Renal cortex interstitium (tissue), 15 donors: Measurements from ENCODE around the gene REELD1. TPM values are rescaled to one million over a fixed set of nuclear protein-coding genes. Genes with fewer than 3 reads are reported as not detected.

Experiments
- DNase-seq, 11 donors: peaks; one replicate each; pipeline ENCODE4 v3.0.0-alpha.2; 2013; ENCODE audit warnings: low read depth in 9 of 11, low spot score in 4 of 11; ENCODE audit errors: extremely low read depth in 1 of 11
- long read RNA-seq, 16 experiments: transcript quantifications; one replicate each; lab custom pipeline, GENCODE V29; 2026
- polyA plus RNA-seq, 3 donors: library from polyadenylated mRNA; unstranded; fragments of 120-200 nt; gene quantifications; one replicate each; pipeline ENCODE4 v1.2.1, GENCODE V29; 2013; ENCODE audit not compliant: insufficient read length in 3 of 3

The REELD1 gene
- polyA plus RNA-seq = under 1 TPM; 0.22 to 0.98 (median 0.39) TPM
- long read RNA-seq, donor 1 = 0 reads
- long read RNA-seq, donor 2 = 0 reads
- long read RNA-seq, donor 3 = 0 reads
- long read RNA-seq, donor 4 = 0 reads
- long read RNA-seq, donor 5 = 0 reads
- long read RNA-seq, donor 6 = 0 reads
- long read RNA-seq, donor 7 = 0 reads
- long read RNA-seq, donor 8 = 0 reads
- long read RNA-seq, donor 9 = 0 reads
- long read RNA-seq, donor 10 = 0 reads
- long read RNA-seq, donor 11 = 0 reads
- long read RNA-seq, donor 12 = 0 reads
- long read RNA-seq, donor 13 = 0 reads
- long read RNA-seq, donor 14 = 0 reads
- long read RNA-seq, donor 15 = 0 reads
- long read RNA-seq, donor 16 = 0 reads

- DNase-seq = no peak
Observed at GRCh38 chr4:146214238-146214637, at the start of gene REELD1. Gene REELD1 (plus strand): TSS chr4:146214538. CDS start chr4:146216953, 2,415 bp downstream.

GRCh38 chr4:146165221-146165620, 49.1 kb upstream of the REELD1 start:
- DNase-seq = no peak

- DNase-seq = no peak
Observed at GRCh38 chr4:146165840-146166239, 48.5 kb upstream of the REELD1 start.

GRCh38 chr4:146170149-146170548, 44.2 kb upstream of the REELD1 start:
- no peak for DNase-seq

- peak; percentile 70 to 88 (median 79) for DNase-seq
Observed at GRCh38 chr4:146175541-146176453, 38.5 kb upstream of the REELD1 start, which contains the start of gene LSM6. Gene LSM6 (plus strand): TSS chr4:146175718. CDS start chr4:146182922, 7,204 bp downstream.

GRCh38 chr4:146176891-146177290, 37.4 kb upstream of the REELD1 start:
- no peak for DNase-seq

GRCh38 chr4:146178126-146178525, 36.2 kb upstream of the REELD1 start:
- DNase-seq = no peak

GRCh38 chr4:146179784-146180370, 34.5 kb upstream of the REELD1 start:
- DNase-seq = no peak

- DNase-seq = no peak
Observed at GRCh38 chr4:146182443-146182842, 31.9 kb upstream of the REELD1 start.

GRCh38 chr4:146183209-146183608, 31.1 kb upstream of the REELD1 start:
- no peak for DNase-seq

GRCh38 chr4:146186041-146186440, 28.3 kb upstream of the REELD1 start:
- no peak for DNase-seq

- DNase-seq = no peak
Observed at GRCh38 chr4:146186596-146186995, 27.7 kb upstream of the REELD1 start.

GRCh38 chr4:146190456-146190855, 23.9 kb upstream of the REELD1 start:
- DNase-seq = no peak

- DNase-seq = no peak
Observed at GRCh38 chr4:146191766-146192458, 22.4 kb upstream of the REELD1 start.

- no peak for DNase-seq
Observed at GRCh38 chr4:146193628-146194027, 20.7 kb upstream of the REELD1 start.

- no peak for DNase-seq
Observed at GRCh38 chr4:146194212-146194611, 20.1 kb upstream of the REELD1 start.

GRCh38 chr4:146202665-146203064, 11.7 kb upstream of the REELD1 start:
- no peak for DNase-seq

- DNase-seq = no peak
Observed at GRCh38 chr4:146207410-146207809, 6.9 kb upstream of the REELD1 start.

- DNase-seq = no peak
Observed at GRCh38 chr4:146210890-146211289, 3.4 kb upstream of the REELD1 start.
